ENCODE measurements around the gene RNF168.

DNA sequence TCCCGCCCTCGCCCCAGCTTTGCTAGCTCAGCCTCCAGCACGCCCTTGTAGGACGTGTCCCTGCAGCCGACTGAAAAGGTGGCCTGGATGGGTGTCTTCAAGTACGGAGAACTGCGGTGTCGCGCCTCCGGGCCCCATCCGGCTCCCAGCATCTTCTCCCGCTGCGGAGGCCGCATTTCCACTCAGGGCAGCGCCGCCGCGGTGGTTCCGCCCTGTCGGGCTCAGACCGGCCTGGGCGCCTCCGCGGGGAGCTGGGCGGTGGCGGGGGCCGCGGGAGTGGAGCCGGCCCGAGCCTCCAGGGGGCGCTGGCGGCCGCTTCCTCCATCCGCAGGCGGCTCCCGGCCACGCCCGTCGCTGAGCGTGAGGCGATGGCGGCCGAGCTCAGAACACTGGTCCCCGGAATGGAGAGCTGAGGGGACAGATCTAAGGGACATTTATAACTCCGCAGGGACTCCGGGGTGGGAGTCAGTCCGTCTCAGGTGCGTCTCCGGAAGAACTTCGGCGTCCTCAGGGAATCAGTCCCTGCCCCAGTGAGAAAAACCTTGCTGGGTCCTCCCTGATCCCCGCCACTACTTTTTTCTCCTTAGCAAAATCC, 25.2 kb upstream of the RNF168 start:
- TF ChIP-seq, protein P1, sequence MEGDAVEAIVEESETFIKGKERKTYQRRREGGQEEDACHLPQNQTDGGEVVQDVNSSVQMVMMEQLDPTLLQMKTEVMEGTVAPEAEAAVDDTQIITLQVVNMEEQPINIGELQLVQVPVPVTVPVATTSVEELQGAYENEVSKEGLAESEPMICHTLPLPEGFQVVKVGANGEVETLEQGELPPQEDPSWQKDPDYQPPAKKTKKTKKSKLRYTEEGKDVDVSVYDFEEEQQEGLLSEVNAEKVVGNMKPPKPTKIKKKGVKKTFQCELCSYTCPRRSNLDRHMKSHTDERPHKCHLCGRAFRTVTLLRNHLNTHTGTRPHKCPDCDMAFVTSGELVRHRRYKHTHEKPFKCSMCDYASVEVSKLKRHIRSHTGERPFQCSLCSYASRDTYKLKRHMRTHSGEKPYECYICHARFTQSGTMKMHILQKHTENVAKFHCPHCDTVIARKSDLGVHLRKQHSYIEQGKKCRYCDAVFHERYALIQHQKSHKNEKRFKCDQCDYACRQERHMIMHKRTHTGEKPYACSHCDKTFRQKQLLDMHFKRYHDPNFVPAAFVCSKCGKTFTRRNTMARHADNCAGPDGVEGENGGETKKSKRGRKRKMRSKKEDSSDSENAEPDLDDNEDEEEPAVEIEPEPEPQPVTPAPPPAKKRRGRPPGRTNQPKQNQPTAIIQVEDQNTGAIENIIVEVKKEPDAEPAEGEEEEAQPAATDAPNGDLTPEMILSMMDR (IDR thresholded peaks at IDR 0.05): peak; percentile 60 to 93 (median 72)
- TF ChIP-seq POLR2A (IDR thresholded peaks at IDR 0.05): no peak

Data from heart left ventricle (tissue), 13 donors.